K562 (cell line): ENCODE results near the gene TMEM131L. TPM values are rescaled to one million over a fixed set of nuclear protein-coding genes. Genes with fewer than 3 reads are reported as not detected.
A peak's percentile ranks its signal among the peaks of the same experiment; 100 is the strongest.

Source experiments
- AFF4 ChIP-seq: sonication (generic); formaldehyde crosslinking; IDR thresholded peaks from 2 replicates; pipeline ENCODE4 v1.8.0; 2023; ENCODE audit warnings: mild to moderate bottlenecking, missing genetic modification reagents
- CBX1 ChIP-seq: sonication (generic); IDR thresholded peaks from 2 replicates; pipeline ENCODE4 v1.6.1; 2016; ENCODE audit warnings: antibody characterized with exemption, low read depth, mild to moderate bottlenecking
- DLX4 ChIP-seq: fragments of 250-450 bp; sonication (Bioruptor Pico); IDR thresholded peaks from 2 replicates; pipeline ENCODE4 v1.6.1; 2021; ENCODE audit warnings: mild to moderate bottlenecking
- GTF2A2 ChIP-seq: IDR thresholded peaks from 2 replicates; pipeline ENCODE4 v1.6.1; 2016; ENCODE audit warnings: mild to moderate bottlenecking, missing genetic modification characterization, missing compliant biosample characterization
- SMAD1 ChIP-seq: fragments of 150-350 bp; IDR thresholded peaks from 2 replicates; pipeline ENCODE4 v1.6.1; 2014; ENCODE audit warnings: low read length, low read depth; ENCODE audit not compliant: partially characterized antibody
- USF2 ChIP-seq: sonication (generic); formaldehyde crosslinking; IDR thresholded peaks from 2 replicates; pipeline ENCODE4 v1.5.0; 2020; ENCODE audit warnings: missing genetic modification reagents
- ZKSCAN3 ChIP-seq: fragments of 250-450 bp; sonication (Bioruptor Pico); IDR thresholded peaks from 2 replicates; pipeline ENCODE4 v1.4.0; 2020
- ZNF318 ChIP-seq, 2 experiments: fragments of 450-650 bp; IDR thresholded peaks; 2 replicates each; pipeline ENCODE4 v1.6.1; 2016; ENCODE audit warnings: mild to moderate bottlenecking in 2 of 2, borderline replicate concordance in 1 of 2, low read depth in 1 of 2, moderate library complexity in 1 of 2
- ZNF384 ChIP-seq: IDR thresholded peaks from 2 replicates; pipeline ENCODE4 v1.6.1; 2012; ENCODE audit warnings: low read depth, low read length, improper control_type of control experiment
- polyA plus RNA-seq, 8 experiments: library from polyadenylated mRNA; depleted of rRNA in 4 of 8; stranded (reverse) in 5 of 8; unstranded in 3 of 8; fragments of >200 nt; fragmentation: Nextera tagmentation in 2 of 8; fragmentation: Illumina TruSeq in 1 of 8; extraction: Ambion mirVana in 2 of 8; extraction: Trizol in 1 of 8; gene quantifications; 2 replicates each; pipeline versions ENCODE4 v1.2.1 to v1.2.3, GENCODE V29; 2011 to 2014; ENCODE audit warnings: inconsistent platforms in 1 of 8, missing spikeins in 1 of 8
- total RNA-seq, 7 experiments: library from RNA; depleted of rRNA in 6 of 7; stranded (reverse); fragments of >200 nt in 6 of 7; fragmentation: Illumina TruSeq in 2 of 7; extraction: Trizol in 2 of 7; gene quantifications; 2 replicates each; pipeline versions ENCODE4 v1.2.1 to v1.2.3, GENCODE V29; 2011 to 2021; ENCODE audit warnings: low replicate concordance in 1 of 7

TMEM131L gene
- total and polyA plus RNA-seq, 9 of the 15 experiments (the other 6 are each of a cell fraction or from before 2014, with no cell fraction given), result 1.2 to 20.8 (median 12.9) TPM

- TF ChIP-seq ZNF318 (IDR thresholded peaks at IDR 0.05; ENCODE audit: borderline replicate concordance in 1 of 2, low read depth in 1 of 2), result no peak
- TF ChIP-seq ZKSCAN3 (CRISPR knock-in tag), result no peak
- 0 out of 2 replicates have a peak, but pooled peaks have one; percentile 43 for TF ChIP-seq AFF4 (CRISPR knock-in tag)
- TF ChIP-seq DLX4 (CRISPR knock-in tag), result no peak
- no peak for TF ChIP-seq SMAD1
- no peak for TF ChIP-seq ZNF384
- TF ChIP-seq USF2, result peak; percentile 64
- TF ChIP-seq CBX1, result no peak
- no peak for TF ChIP-seq GTF2A2 (tag)
These were observed 52.7 kb downstream of the TMEM131L start (continued) for GRCh38 chr4:153518637-153519389.
